Measurements from ENCODE around the gene AURKB.

Gene AURKB

DNA sequence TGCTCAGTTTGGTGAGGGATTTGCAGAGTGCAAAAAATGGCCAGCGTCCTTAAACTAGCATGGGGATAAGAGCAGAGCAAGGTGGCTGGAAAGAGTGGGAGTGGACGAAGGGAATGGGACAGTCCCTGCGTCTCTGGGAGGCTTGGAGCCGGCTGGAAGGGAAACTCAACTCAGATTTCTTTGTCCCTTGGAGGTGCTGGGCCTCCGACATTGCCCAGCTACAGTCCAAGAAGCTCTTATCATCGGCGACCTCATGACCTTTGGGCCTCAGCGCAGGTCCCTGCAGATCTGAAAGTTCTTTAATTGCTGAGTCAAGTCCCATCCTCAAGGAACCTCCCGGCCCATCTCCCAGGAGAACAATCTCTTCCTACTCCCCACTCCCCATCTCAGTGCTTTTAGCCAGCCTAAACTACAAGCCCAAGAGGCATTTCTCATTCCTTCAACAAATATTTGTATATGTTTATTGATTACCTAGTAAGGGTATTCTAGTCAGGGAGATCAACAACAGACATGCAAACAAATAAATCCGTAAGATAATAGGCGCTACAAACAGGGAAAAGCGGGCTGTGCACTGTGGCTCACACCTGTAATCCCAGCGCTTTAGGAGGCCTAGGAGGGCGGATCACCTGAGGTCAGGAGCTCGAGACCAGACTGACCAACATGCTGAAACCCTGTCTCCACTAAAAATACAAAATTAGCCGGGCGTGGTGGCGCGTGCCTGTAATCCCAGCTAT lies 33.2 kb downstream of the AURKB start:
- TF ChIP-seq, protein P1, sequence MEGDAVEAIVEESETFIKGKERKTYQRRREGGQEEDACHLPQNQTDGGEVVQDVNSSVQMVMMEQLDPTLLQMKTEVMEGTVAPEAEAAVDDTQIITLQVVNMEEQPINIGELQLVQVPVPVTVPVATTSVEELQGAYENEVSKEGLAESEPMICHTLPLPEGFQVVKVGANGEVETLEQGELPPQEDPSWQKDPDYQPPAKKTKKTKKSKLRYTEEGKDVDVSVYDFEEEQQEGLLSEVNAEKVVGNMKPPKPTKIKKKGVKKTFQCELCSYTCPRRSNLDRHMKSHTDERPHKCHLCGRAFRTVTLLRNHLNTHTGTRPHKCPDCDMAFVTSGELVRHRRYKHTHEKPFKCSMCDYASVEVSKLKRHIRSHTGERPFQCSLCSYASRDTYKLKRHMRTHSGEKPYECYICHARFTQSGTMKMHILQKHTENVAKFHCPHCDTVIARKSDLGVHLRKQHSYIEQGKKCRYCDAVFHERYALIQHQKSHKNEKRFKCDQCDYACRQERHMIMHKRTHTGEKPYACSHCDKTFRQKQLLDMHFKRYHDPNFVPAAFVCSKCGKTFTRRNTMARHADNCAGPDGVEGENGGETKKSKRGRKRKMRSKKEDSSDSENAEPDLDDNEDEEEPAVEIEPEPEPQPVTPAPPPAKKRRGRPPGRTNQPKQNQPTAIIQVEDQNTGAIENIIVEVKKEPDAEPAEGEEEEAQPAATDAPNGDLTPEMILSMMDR (IDR thresholded peaks at IDR 0.05), result no peak
- peak overlapping the region; percentile 97 for H3K27ac ChIP-seq
- H3K27me3 ChIP-seq (ENCODE audit: control insufficient read depth, insufficient read depth, low read length), result no peaks in the 10 kb centered on the region
- peak overlapping the region; percentile 98 for H3K4me2 ChIP-seq (ENCODE audit: low read length)
- H3K36me3 ChIP-seq (ENCODE audit: control insufficient read depth, insufficient read depth, low read length), result no peaks in the 10 kb centered on the region
- H3K4me3 ChIP-seq (ENCODE audit: low read depth, low read length), result peak overlapping the region; percentile 87
- no peak overlapping the region for H3K9ac ChIP-seq
- no peaks in the 10 kb centered on the region for H3K9me3 ChIP-seq (ENCODE audit: control insufficient read depth, low read length)
- H3K79me2 ChIP-seq, result peaks cover 10% of the 10 kb centered on the region
- peak overlapping the region; percentile 92 for H2AFZ ChIP-seq
- peaks cover 24% of the 10 kb centered on the region for H3K4me1 ChIP-seq

DNA sequence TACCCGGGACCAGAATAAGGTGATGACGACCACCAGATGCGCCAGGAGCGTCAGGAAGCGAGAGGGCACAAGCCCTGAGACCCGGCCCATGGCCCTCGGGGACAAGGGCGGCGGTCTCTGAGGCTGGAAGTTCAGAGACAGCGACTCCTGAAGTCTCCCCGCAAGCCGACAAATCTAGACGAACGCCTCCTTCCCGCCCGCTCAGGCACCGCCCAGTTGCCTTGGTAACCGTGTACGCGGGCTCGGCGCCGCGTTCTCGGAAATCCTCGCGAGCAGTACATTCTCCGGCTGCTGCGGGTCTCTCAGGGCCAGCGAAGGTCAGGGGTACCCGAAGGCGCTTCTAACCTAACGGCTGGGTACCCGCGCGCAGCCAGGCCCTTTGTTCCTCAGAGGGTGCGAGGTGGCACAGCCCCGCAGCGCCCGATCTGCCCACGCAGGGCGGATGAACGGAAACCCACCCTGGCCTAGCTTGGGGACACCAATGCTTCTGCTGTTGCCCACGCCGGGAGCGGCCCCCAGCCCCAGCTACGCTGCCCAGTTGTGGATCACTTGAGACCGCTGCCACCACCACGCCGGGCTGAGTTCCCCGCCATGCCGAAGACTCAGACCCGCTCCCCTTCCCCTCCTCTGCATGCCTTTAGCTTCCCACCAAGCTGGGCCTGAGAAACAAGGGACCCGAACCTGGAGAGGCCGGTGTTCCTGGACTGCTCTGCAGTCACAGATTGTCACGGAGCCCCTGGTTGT lies 34.0 kb downstream of the AURKB start, which contains the start of gene TMEM107:
Gene TMEM107, minus strand, starts transcription at position 184 of the 744 bp plus-strand sequence. Its CDS starts 94 bp downstream, at position 90.
- peaks cover 24% of the 10 kb centered on the region for H3K4me1 ChIP-seq
- H2AFZ ChIP-seq, result peak within 1 kb of the TSS; percentile 92
- no peaks in the 10 kb centered on the region for H3K27me3 ChIP-seq (ENCODE audit: control insufficient read depth, insufficient read depth, low read length)
- H3K4me3 ChIP-seq (ENCODE audit: low read depth, low read length), result peak within 1 kb of the TSS; percentile 87
- peaks cover 10% of the 10 kb centered on the region for H3K79me2 ChIP-seq
- peak within 1 kb of the TSS; percentile 98 for H3K4me2 ChIP-seq (ENCODE audit: low read length)
- no peaks in the 10 kb centered on the region for H3K9me3 ChIP-seq (ENCODE audit: control insufficient read depth, low read length)
- H3K36me3 ChIP-seq (ENCODE audit: control insufficient read depth, insufficient read depth, low read length), result no peaks in the 10 kb centered on the region
- H3K9ac ChIP-seq, result peak within 1 kb of the TSS; percentile 74
- TF ChIP-seq, protein P1 (IDR thresholded peaks at IDR 0.05), result no peak
- H3K27ac ChIP-seq, result peak within 1 kb of the TSS; percentile 97

DNA sequence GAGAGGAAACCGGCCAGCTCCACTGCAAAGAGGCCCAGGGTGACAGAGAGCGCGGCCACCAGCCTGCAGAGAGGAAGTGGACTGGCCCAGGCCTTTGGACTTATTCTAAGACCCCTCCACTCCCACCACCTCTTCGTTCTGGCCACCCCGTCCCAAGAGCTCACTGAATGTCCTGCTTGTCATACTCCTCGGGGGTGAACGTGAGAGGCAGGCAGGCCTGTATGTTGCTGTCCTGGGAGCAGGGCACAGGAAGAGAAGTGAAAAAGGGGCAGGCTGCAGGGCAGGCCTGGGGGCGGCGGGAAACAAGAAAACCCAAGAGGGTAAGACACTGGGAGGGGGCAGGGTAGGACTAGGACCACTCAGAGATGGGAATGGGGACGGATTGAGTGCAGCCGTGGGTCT lies 34.6 kb downstream of the AURKB start:
- Histone ChIP-seq H3K4me3 (ENCODE audit: low read depth, low read length) (peak overlapping the region; percentile 87), H2AFZ (peak overlapping the region; percentile 92), H3K27me3 (ENCODE audit: control insufficient read depth, insufficient read depth, low read length) (no peaks in the 10 kb centered on the region), H3K27ac (peak overlapping the region; percentile 97), H3K79me2 (peaks cover 11% of the 10 kb centered on the region), H3K4me1 (peaks cover 24% of the 10 kb centered on the region), H3K36me3 (ENCODE audit: control insufficient read depth, insufficient read depth, low read length) (no peaks in the 10 kb centered on the region), H3K9ac (peak overlapping the region; percentile 74), H3K4me2 (ENCODE audit: low read length) (peak overlapping the region; percentile 98), H3K9me3 (ENCODE audit: control insufficient read depth, low read length) (no peaks in the 10 kb centered on the region)
- TF ChIP-seq, protein P1 (IDR thresholded peaks at IDR 0.05), result no peak

DNA sequence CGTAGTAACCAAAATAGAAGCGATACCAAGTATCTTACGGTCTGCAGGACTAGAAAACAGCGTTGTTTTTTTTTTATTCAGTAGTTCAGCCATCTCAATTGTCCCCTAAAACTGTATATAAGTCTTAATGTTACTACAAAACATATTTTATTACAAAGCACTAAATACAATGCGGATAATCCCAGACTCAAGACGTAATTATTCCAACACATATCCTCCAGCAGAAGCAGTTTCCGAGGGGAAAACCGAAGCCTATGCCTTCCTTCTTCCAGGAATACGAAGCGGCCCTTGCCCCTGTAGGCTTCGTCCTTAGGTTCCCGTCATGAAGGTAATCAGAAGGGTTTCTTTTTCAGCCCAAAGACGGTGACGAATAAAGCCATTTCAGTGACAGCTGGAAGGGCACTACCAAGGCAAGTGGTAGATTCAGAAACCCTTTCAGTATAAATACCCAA lies 36.5 kb downstream of the AURKB start:
- Histone ChIP-seq H3K4me1 (peaks cover 24% of the 10 kb centered on the region), H2AFZ (peak overlapping the region; percentile 61), H3K27ac (peak overlapping the region; percentile 97), H3K9me3 (ENCODE audit: control insufficient read depth, low read length) (no peaks in the 10 kb centered on the region), H3K4me2 (ENCODE audit: low read length) (peak overlapping the region; percentile 91), H3K79me2 (peaks cover 18% of the 10 kb centered on the region), H3K27me3 (ENCODE audit: control insufficient read depth, insufficient read depth, low read length) (no peaks in the 10 kb centered on the region), H3K4me3 (ENCODE audit: low read depth, low read length) (peak overlapping the region; percentile 81), H3K9ac (peak overlapping the region; percentile 49), H3K36me3 (ENCODE audit: control insufficient read depth, insufficient read depth, low read length) (no peaks in the 10 kb centered on the region)
- TF ChIP-seq, protein P1 (IDR thresholded peaks at IDR 0.05), result no peak
